ENCODE data around the gene LSS.

DNA sequence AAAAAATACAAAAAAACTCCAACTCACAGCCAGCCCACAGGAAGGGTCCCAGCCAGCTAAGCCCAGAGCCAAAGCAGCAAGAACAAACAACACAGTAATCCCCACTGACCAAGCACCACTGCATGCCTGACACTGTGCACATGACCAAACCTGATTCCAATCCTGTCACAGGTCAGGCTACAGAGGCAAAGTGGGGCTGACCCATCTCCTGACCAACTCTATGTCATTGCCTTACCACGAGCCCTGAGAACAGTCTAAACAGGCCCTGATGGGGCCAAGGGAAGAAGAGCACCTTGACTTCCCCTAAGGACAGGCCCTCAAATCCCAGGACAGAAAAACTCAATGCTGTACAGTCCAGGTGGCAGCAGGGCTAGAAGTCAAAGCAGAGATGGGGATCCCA, 2.4 kb downstream of the LSS start:
- TF ChIP-seq YY1 (IDR thresholded peaks at IDR 0.05; ENCODE audit: low read depth, low read length) (no peak), POLR2A (IDR thresholded peaks at IDR 0.05; ENCODE audit: control extremely low read depth in 1 of 2, low read depth in 2 of 2, low read length in 2 of 2) (no peak), MAX (IDR thresholded peaks at IDR 0.05) (no peak), SP1 (IDR thresholded peaks at IDR 0.05; ENCODE audit: low read depth, low read length) (no peak), PHF8 (conservative IDR thresholded peaks at IDR 0.05; ENCODE audit: low read depth, low read length) (no peak), POLR2AphosphoS5 (IDR thresholded peaks at IDR 0.05; ENCODE audit: low read depth, low read length) (no peak)
- TF ChIP-seq, protein P1, sequence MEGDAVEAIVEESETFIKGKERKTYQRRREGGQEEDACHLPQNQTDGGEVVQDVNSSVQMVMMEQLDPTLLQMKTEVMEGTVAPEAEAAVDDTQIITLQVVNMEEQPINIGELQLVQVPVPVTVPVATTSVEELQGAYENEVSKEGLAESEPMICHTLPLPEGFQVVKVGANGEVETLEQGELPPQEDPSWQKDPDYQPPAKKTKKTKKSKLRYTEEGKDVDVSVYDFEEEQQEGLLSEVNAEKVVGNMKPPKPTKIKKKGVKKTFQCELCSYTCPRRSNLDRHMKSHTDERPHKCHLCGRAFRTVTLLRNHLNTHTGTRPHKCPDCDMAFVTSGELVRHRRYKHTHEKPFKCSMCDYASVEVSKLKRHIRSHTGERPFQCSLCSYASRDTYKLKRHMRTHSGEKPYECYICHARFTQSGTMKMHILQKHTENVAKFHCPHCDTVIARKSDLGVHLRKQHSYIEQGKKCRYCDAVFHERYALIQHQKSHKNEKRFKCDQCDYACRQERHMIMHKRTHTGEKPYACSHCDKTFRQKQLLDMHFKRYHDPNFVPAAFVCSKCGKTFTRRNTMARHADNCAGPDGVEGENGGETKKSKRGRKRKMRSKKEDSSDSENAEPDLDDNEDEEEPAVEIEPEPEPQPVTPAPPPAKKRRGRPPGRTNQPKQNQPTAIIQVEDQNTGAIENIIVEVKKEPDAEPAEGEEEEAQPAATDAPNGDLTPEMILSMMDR (IDR thresholded peaks at IDR 0.05; ENCODE audit: control extremely low read depth in 1 of 3, insufficient read depth in 1 of 3, low read depth in 1 of 3, low read length in 3 of 3), result no peak

Measured in H1 (cell line).